Muscle layer of colon (tissue), 2 donors: Measurements from ENCODE around the gene EEPD1.

Experiments
- H3K27ac ChIP-seq: one replicate; pipeline ENCODE4 v1.7.0; 2013; ENCODE audit warnings: low read depth, mild to moderate bottlenecking, low read length, moderate library complexity
- H3K27me3 ChIP-seq, 2 donors: one replicate each; pipeline ENCODE4 v1.7.0; 2013; ENCODE audit warnings: low read length in 2 of 2, mild to moderate bottlenecking in 2 of 2; ENCODE audit not compliant: insufficient read depth in 2 of 2, control insufficient read depth in 1 of 2
- H3K36me3 ChIP-seq: one replicate; pipeline ENCODE4 v1.7.0; 2013; ENCODE audit warnings: mild to moderate bottlenecking, low read length; ENCODE audit not compliant: insufficient read depth
- H3K4me1 ChIP-seq: one replicate; pipeline ENCODE4 v1.7.0; 2013; ENCODE audit warnings: mild to moderate bottlenecking, low read length; ENCODE audit not compliant: insufficient read depth
- H3K4me3 ChIP-seq, 2 donors: one replicate each; pipeline ENCODE4 v1.7.0; 2013; ENCODE audit warnings: low read length in 2 of 2, low read depth in 1 of 2, mild to moderate bottlenecking in 1 of 2, moderate library complexity in 1 of 2
- H3K9ac ChIP-seq: one replicate; pipeline ENCODE4 v1.7.0; 2013; ENCODE audit warnings: low read length
- H3K9me3 ChIP-seq: one replicate; pipeline ENCODE4 v1.7.0; 2013; ENCODE audit warnings: mild to moderate bottlenecking, low read length
- donor health status: abdominal sarcoma.
- donor health status: Adenocarcinoma of cecum.

EEPD1 gene

DNA sequence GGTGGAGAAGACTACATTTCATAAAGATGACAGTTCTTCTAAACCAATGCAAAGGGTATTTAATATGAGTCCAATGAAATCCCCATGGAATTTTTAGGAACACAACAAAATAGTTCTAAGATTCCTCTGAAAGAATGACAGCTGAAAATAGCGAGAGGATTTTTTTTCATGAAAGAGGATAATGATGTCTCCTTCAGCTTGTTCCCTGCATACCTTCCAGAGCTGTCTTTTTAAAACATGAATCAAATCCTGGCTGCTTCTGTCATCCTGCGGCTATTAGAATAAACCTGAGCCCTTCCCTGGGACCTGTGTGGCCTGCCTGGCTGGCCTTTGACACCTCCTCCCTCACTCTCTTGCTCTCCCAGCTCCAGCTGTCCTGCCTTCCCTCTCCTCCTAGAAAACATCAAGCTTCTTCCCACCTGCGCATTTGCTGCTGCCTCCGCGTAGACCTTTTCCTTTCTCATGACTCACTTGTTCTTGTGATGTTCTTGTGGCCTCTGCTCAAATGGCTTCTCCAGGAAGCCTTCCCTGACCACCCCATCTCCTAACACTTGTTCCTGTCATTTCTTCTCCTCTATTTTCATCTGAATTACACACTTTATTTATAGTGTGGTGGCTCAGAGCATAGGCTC is 57.4 kb downstream of the EEPD1 start:
- no peak overlapping the region for H3K9ac ChIP-seq
- no peaks in the 10 kb centered on the region for H3K36me3 ChIP-seq
- no peaks in the 10 kb centered on the region for H3K9me3 ChIP-seq
- no peaks in the 10 kb centered on the region for H3K27me3 ChIP-seq
- H3K27ac ChIP-seq, result peak overlapping the region; percentile 18
- no peak overlapping the region for H3K4me3 ChIP-seq
- peaks cover 54% of the 10 kb centered on the region for H3K4me1 ChIP-seq

DNA sequence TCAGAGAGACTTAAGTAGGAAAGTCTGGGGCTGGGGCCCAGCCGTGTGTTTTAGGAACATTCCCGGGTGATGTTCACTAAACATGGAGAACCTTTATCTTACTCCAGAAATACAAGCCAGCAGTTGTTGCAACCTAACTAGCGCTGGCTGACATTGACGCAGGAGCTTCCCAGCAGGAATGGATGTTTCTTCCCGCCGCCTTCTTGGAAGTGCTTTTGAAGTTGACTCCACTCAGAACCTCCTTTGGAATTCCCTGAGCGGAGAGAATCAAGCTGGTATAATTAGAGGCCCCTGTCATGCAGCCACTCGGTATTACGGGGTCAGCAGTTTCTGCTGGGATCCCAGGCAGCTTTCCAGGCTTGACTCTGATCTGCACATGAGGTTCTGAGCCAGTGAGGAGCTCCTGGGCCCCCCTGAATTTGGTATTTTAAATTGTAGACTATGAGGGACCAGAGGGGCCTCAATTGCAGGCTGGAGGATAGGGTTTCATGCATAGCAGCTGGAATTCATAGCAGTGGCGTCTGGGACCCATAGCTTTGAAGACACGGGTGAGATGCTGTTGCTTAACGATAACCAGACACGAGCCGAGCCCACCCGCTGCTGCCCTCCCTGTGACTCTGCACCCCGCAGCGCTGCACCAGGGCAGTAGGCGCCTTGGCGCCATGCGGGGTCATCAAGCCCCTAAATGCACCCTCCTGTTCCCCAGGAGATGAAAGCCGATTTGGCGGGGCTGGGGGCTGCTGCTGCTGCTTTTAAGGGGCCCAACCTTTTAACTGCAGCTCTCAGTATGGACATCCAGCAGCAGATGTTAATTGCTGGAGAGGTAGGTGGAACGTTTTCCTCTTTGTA is 61.8 kb downstream of the EEPD1 start:
- H3K9ac ChIP-seq, result no peak overlapping the region

DNA sequence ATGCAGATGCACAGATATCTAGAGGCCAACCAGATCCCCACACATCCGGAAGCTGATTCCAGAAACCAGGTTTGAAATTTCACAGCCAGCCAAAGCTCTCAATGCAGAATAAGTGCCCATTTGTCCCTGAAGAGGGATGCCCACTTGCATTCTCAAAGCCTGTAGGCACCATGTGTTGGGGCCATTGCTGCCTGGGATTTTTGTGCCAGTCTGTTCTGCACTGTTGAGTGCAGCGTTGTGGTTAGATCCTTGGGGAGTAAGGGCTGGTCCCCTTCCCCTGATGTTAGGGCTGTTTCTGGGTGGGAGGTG is 62.4 kb downstream of the EEPD1 start:
- Histone ChIP-seq H3K4me3 (no peak overlapping the region), H3K9ac (no peak overlapping the region), H3K27me3 (no peaks in the 10 kb centered on the region), H3K36me3 (no peaks in the 10 kb centered on the region), H3K4me1 (peaks cover 29% of the 10 kb centered on the region), H3K9me3 (no peaks in the 10 kb centered on the region), H3K27ac (no peak overlapping the region)

More for the DNA sequence above, 61.8 kb downstream of the EEPD1 start:
- Histone ChIP-seq H3K36me3 (no peaks in the 10 kb centered on the region), H3K4me3 (no peak overlapping the region), H3K4me1 (peaks cover 35% of the 10 kb centered on the region), H3K27ac (no peak overlapping the region), H3K9me3 (no peaks in the 10 kb centered on the region), H3K27me3 (no peaks in the 10 kb centered on the region)

DNA sequence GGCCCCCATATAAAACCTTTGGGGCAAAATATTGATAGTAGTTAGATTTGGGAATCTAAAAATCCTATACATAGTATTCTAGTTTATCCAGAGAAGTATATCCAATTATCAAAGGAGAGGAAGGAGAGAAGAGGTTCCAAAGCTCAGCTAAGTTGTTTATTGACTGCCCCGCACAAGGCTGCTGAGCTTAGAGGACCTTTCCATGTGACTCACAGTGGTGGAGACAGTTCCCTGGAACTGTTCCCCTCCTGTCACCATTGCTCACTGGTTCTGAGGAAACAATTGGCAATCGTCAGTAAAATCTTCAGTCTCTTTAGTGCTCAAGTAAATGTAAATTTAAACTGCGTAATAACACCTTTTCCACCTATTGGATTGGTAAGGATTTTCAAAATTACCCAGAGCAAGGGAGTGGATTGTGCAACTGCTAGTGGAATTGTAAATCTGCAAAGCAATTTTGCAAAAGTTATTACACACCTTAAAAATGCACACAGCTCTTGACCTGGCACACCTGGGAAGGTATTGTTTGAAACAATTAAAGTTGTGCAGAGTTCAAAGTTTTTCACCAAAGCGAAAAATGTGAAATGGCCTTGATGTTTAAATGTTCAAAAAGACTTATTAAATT is 63.1 kb downstream of the EEPD1 start:
- no peak overlapping the region for H3K9ac ChIP-seq
- peaks cover 24% of the 10 kb centered on the region for H3K4me1 ChIP-seq

DNA sequence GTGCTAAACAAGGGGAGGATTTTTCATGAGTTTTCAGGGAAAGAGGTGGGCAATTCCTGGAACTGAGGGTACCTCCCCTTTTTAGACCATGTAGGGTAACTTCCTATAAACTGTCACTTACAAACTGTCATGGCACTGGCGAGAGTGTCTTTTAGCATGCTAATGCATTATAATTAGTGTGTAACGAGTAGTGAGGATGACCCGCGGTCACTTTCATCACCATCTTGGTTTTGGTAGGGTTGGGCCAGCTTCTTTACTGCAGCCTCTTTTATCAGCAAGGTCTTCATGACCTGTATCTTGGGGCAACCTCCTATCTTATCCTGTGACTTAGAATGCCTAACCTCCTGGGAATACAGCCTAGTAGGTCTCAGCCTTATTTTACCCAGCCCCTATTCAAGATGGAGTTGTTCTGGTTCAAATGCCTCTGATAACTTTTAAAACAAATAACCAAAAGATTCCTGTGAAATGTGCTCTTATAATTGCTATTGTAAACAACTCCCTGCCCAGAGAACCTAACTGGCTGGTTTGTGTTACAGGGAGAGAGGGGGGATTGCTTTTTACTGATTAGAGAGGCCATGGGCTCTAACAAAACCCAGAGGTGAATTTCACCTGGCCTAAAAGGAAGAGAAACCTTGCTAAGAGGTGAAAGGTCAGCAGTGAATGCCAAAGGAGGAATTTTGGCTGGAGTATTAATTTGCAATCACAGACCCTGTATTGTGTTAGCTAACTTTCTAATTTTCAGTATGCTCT is 64.3 kb downstream of the EEPD1 start:
- Histone ChIP-seq H3K9ac (no peak overlapping the region), H3K9me3 (no peaks in the 10 kb centered on the region), H3K4me3 (no peak overlapping the region), H3K4me1 (peaks cover 24% of the 10 kb centered on the region), H3K36me3 (no peaks in the 10 kb centered on the region), H3K27me3 (no peaks in the 10 kb centered on the region), H3K27ac (no peak overlapping the region)

More for the DNA sequence above, 63.1 kb downstream of the EEPD1 start:
- H3K9me3 ChIP-seq, result no peaks in the 10 kb centered on the region
- no peak overlapping the region for H3K27ac ChIP-seq
- no peaks in the 10 kb centered on the region for H3K27me3 ChIP-seq
- no peak overlapping the region for H3K4me3 ChIP-seq
- H3K36me3 ChIP-seq, result no peaks in the 10 kb centered on the region

DNA sequence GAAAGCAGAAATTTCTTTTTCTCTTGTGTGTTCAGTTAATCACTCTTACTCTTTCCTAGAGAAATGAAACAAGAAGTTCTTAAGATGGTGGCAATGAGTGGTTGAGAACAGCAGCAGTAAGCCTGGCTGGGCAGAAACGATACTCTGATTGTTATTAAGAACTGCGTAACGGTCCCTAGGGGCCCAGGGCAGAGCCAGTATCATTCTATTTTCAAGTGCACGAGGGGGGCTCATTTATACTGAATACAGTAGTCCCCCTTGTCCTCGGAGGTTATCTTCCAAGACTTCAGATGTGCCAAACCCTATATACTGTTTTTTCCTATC is 64.9 kb downstream of the EEPD1 start:
- Histone ChIP-seq H3K9ac (no peak overlapping the region), H3K27ac (no peak overlapping the region), H3K27me3 (no peaks in the 10 kb centered on the region), H3K4me1 (peaks cover 24% of the 10 kb centered on the region), H3K4me3 (no peak overlapping the region), H3K9me3 (no peaks in the 10 kb centered on the region), H3K36me3 (no peaks in the 10 kb centered on the region)

DNA sequence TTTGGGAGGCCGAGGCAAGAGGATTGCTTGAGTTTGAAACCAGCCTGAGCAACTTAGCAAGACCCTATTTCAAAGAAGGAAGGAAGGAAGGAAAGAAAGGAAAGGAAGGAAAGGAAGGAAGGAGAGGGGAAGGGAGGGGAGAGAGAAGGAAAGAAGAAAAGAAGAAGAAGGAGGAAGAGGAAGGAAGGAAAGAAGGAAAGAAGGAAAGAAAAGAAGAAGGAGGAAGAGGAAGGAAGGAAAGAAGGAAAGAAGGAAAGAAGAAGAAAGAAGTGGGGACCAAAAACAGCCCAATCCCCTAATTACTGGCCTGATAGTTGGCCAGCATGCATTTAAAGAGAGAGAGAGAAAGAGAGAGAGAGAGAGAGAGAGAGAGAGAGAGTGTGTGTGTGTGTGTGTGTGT is 66.4 kb downstream of the EEPD1 start:
- Histone ChIP-seq H3K27ac (no peak overlapping the region), H3K4me3 (no peak overlapping the region), H3K9me3 (no peaks in the 10 kb centered on the region)

DNA sequence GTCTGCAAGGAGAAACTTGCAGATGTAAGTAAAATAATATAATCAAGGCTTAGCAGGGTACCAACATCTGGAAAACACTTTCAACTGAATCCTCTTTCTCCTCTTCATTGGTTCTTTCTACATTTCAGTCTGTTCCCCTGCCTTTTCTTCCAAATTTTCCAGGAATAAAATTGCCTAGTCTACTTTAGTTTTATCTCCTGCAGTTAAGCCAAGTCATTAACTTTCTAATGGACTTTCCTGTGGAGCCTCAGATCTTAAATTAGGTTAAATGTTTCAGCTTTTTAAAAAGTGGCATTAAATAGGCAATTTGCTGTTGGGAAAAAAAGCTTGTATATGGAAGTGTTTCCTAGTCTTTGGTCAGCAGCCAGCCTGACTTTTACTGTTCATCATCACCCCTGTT is 70.8 kb downstream of the EEPD1 start:
- Histone ChIP-seq H3K4me3 (no peak overlapping the region), H3K9me3 (no peaks in the 10 kb centered on the region), H3K36me3 (no peaks in the 10 kb centered on the region), H3K9ac (no peak overlapping the region), H3K27me3 (no peaks in the 10 kb centered on the region), H3K27ac (no peak overlapping the region), H3K4me1 (peaks cover 30% of the 10 kb centered on the region)

More for the DNA sequence above, 66.4 kb downstream of the EEPD1 start:
- no peaks in the 10 kb centered on the region for H3K27me3 ChIP-seq
- no peak overlapping the region for H3K9ac ChIP-seq
- H3K4me1 ChIP-seq, result peaks cover 31% of the 10 kb centered on the region
- H3K36me3 ChIP-seq, result no peaks in the 10 kb centered on the region

DNA sequence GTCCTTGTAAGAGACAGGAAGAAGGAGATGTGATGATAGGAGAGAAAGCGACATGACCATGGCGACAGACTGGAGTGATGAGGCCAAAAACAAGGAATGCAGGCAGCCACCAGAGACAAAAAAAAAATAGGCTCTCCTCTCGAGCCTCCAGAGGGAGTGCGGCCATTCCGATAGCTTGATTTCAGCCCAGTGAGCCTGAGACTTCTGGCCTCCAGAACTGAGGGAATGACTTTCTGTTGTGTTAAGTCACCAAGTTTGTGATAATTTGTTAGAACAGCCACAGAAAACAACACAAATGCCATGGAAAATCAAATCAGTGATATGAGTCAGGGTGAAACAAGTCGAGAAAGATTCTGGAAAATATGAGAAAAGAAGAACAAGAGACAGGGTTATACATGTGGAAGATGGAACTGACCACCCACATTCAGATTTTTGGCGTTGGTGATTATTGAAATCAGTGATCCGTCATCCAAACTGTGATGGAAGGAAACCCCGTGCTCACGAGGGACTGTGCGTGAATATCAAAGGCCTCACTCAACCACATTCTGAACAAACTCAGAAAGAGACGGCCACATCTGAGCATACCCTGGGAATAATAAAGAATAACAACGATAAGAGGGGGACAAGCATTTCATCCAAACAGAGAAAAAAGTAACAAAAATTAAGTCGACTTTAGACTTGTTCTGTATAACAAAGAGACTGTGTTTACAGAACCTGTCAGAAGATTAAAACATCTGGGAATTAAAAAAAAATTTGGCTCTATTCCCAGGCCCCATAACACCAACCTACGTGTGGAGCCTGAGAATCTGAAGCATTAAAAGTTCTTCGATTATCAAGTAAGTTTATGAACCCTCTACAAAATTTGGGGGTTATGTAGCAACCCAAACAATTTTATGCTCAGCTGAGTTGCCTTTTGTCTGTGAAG is 72.1 kb downstream of the EEPD1 start:
- Histone ChIP-seq H3K4me1 (peaks cover 30% of the 10 kb centered on the region), H3K27ac (peak overlapping the region; percentile 43), H3K4me3 (no peak overlapping the region), H3K36me3 (no peaks in the 10 kb centered on the region), H3K9me3 (no peaks in the 10 kb centered on the region), H3K9ac (no peak overlapping the region), H3K27me3 (no peaks in the 10 kb centered on the region)

DNA sequence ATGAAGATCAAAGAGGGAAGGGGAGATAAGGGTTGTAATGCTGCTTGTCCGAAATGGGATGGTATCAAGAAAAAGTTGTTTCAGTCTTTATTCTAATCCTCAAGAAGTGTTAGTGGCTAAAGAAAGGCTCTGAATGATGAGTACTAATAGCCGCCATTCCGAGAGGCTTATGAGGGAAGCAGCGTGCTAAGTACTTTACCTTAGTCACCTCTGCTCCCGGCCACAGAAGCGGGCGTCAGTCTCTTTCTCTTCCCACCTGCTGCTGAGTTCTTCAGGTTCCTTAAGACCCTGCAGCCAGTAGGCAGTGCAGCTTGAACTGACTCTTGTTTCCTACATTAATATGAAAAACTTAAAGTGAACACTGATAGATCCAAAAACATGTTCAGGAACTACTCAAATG is 73.1 kb downstream of the EEPD1 start:
- Histone ChIP-seq H3K4me3 (no peak overlapping the region), H3K27me3 (no peaks in the 10 kb centered on the region), H3K4me1 (peaks cover 30% of the 10 kb centered on the region), H3K36me3 (no peaks in the 10 kb centered on the region), H3K9ac (no peak overlapping the region), H3K27ac (peak overlapping the region; percentile 66), H3K9me3 (no peaks in the 10 kb centered on the region)
